Effector memory CD4-positive, alpha-beta T cell (primary cell): ENCODE measurements around the gene MYOF.
"Not testable (repeated sequence)": the region's sequence is repeated elsewhere in the genome, so short reads cannot be mapped to it uniquely, and the experiment has no call there.

Experiments
- DNase-seq, 3 donors: peaks; one replicate each; pipeline ENCODE4 v3.0.0-alpha.2; 2020
- H3K27ac ChIP-seq: 2 replicates; pipeline ENCODE4 v1.7.0; 2013; ENCODE audit warnings: mild to moderate bottlenecking, low read length, moderate library complexity; ENCODE audit not compliant: insufficient read depth, poor library complexity, severe bottlenecking
- H3K27me3 ChIP-seq: replicated peaks from 2 replicates; pipeline ENCODE4 v1.7.0; 2013; ENCODE audit warnings: mild to moderate bottlenecking, low read length; ENCODE audit not compliant: insufficient read depth, control insufficient read depth, poor library complexity, severe bottlenecking
- H3K36me3 ChIP-seq: 2 replicates; pipeline ENCODE4 v1.7.0; 2013; ENCODE audit warnings: mild to moderate bottlenecking, low read length, moderate library complexity; ENCODE audit not compliant: control insufficient read depth, insufficient read depth
- H3K4me1 ChIP-seq: 2 replicates; pipeline ENCODE4 v1.7.0; 2013; ENCODE audit warnings: low read length, mild to moderate bottlenecking; ENCODE audit not compliant: control insufficient read depth, insufficient read depth, poor library complexity, severe bottlenecking
- H3K4me3 ChIP-seq: 2 replicates; pipeline ENCODE4 v1.7.0; 2013; ENCODE audit warnings: low read length, low read depth, mild to moderate bottlenecking; ENCODE audit not compliant: insufficient read depth, poor library complexity, severe bottlenecking
- H3K9me3 ChIP-seq: 2 replicates; pipeline ENCODE4 v1.7.0; 2013; ENCODE audit warnings: mild to moderate bottlenecking, low read length, moderate library complexity; ENCODE audit not compliant: control insufficient read depth

MYOF gene

DNA sequence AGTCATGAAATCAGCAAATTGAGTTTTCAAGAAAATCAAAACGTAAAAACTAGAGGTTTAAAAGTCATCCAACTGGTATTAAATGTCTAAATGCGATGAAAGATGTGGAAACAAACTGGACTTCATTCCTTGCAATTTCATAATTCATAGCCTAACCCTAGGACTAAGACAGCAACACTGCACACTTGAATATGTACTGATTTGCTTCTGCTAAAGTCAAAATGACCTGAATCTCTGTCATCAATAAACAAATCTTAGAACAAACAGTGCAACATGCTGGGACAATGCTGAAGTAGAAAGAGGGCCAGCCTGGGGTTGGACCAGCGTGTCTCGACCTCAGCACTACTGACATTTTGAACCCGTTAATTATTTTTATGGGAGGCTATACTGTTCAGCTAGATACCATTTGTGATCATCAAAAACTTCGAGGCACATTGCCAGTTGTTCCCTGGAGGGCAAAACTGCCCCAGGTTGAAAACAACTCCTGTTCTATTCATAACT, 47.1 kb downstream of the MYOF start:
- no peak for DNase-seq
- no peak overlapping the region for H3K27ac ChIP-seq
- no peaks in the 10 kb centered on the region for H3K36me3 ChIP-seq
- no peak overlapping the region for H3K4me3 ChIP-seq
- H3K4me1 ChIP-seq: no peaks in the 10 kb centered on the region
- H3K9me3 ChIP-seq: no peaks in the 10 kb centered on the region
- no peaks in the 10 kb centered on the region for H3K27me3 ChIP-seq

GRCh38 chr10:93431361-93431760, 50.8 kb downstream of the MYOF start:
- Histone ChIP-seq H3K36me3 (no peaks in the 10 kb centered on the region), H3K4me1 (no peaks in the 10 kb centered on the region), H3K9me3 (no peaks in the 10 kb centered on the region), H3K27ac (no peak overlapping the region), H3K27me3 (no peaks in the 10 kb centered on the region), H3K4me3 (no peak overlapping the region)
- DNase-seq: no peak

DNA sequence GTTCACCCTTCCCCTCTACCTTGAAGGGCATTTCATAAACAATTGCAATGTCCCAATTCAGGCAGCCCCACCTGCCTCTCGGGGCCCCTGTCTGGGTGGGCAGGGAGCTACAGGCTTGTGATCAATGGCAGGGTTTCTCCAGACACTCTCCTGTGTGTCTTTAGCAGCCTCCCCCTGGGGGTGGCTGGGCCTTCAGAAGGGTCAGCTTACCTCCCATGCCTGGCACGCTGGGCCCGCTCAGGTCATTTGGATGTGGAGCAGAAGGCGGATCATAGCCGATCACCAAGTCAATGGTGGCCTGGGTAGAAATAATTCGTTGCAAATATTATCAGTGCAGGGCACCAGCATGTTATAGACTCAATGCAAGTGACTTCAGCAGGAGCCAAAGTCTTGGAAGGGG, 56.3 kb downstream of the MYOF start:
- Histone ChIP-seq H3K9me3 (no peaks in the 10 kb centered on the region), H3K27ac (no peak overlapping the region), H3K4me3 (no peak overlapping the region), H3K4me1 (no peaks in the 10 kb centered on the region), H3K36me3 (no peaks in the 10 kb centered on the region), H3K27me3 (no peaks in the 10 kb centered on the region)
- no peak for DNase-seq

GRCh38 chr10:93422118-93422517, 60.0 kb downstream of the MYOF start:
- Histone ChIP-seq H3K36me3 (no peaks in the 10 kb centered on the region), H3K27ac (no peak overlapping the region)

GRCh38 chr10:93420944-93421825, 60.9 kb downstream of the MYOF start:
- DNase-seq: no peak
- Histone ChIP-seq H3K27ac (no peak overlapping the region), H3K36me3 (no peaks in the 10 kb centered on the region), H3K27me3 (no peaks in the 10 kb centered on the region), H3K9me3 (no peaks in the 10 kb centered on the region), H3K4me3 (no peak overlapping the region), H3K4me1 (no peaks in the 10 kb centered on the region)

More at GRCh38 chr10:93422118-93422517, 60.0 kb downstream of the MYOF start:
- DNase-seq: no peak
- no peaks in the 10 kb centered on the region for H3K9me3 ChIP-seq
- no peaks in the 10 kb centered on the region for H3K27me3 ChIP-seq
- H3K4me1 ChIP-seq: no peaks in the 10 kb centered on the region
- no peak overlapping the region for H3K4me3 ChIP-seq

DNA sequence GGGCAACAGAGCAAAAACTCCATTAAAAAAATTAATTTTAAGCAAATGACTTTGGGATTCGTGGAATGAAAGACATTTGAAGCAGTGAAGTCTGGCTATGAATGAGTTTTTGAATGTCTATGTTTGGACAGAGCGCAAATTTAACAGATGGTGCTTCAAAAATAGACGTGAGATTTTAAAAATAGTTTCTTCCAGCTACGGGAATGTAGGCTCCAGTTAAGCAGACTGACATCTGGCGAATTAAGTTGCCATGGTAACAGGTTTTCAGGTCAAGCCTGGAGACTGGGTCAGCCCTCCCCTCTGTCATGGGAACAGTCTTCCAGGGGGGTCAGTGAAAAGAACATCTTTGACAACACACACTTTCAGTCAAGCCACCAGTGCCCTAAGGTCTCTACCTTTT, 62.0 kb downstream of the MYOF start:
- no peaks in the 10 kb centered on the region for H3K27me3 ChIP-seq
- no peak overlapping the region for H3K27ac ChIP-seq
- H3K36me3 ChIP-seq: no peaks in the 10 kb centered on the region
- H3K4me1 ChIP-seq: no peaks in the 10 kb centered on the region
- H3K9me3 ChIP-seq: no peaks in the 10 kb centered on the region
- DNase-seq: no peak
- no peak overlapping the region for H3K4me3 ChIP-seq

DNA sequence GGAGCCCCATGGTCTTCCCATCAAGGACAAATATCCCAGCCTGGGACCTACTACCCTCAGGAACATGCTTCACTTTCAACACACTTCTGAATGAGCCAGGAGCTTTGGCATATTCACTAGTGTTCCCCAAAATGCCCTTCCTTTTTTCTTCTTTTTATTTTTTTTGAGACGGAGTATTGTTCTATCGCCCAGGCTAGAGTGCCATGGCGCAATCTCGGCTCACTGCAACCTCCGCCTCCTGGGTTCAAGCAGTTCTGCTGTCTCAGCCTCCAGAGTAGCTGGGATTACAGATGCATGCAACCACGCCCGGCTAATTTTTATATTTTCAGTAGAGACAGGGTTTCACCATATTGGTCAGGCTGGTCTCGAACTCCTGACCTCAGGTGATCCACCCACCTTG, 63.1 kb downstream of the MYOF start:
- H3K36me3 ChIP-seq, H3K9me3 ChIP-seq, H3K4me1 ChIP-seq, DNase-seq, H3K27me3 ChIP-seq, H3K4me3 ChIP-seq, H3K27ac ChIP-seq: not testable (repeated sequence)

GRCh38 chr10:93417921-93418320, 64.2 kb downstream of the MYOF start:
- H3K27me3 ChIP-seq: no peaks in the 10 kb centered on the region
- no peaks in the 10 kb centered on the region for H3K36me3 ChIP-seq
- no peak overlapping the region for H3K27ac ChIP-seq
- H3K4me1 ChIP-seq: peaks cover 9% of the 10 kb centered on the region
- DNase-seq: no peak
- H3K4me3 ChIP-seq: no peak overlapping the region
- no peaks in the 10 kb centered on the region for H3K9me3 ChIP-seq

DNA sequence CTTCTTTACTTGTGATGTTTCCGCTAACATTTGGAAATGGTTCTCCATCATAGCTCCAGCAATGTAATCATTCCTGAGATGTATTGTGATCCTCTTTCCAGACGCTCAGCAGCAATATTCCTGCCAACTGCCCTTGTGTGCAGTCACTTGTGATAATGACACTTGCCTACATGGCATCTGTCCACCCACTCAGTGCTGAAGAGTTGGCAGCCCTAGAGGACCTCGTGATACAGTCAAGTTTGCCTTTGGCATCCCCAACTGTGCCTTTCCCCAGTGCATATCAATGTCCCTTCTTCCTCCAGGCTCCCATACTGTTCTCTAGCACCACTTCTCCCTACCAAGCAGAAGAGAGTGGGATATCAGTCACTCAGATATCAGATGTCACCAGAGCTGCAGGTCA, 64.9 kb downstream of the MYOF start:
- Histone ChIP-seq H3K4me1 (peaks cover 14% of the 10 kb centered on the region), H3K9me3 (no peaks in the 10 kb centered on the region), H3K4me3 (no peak overlapping the region), H3K27ac (no peak overlapping the region), H3K36me3 (no peaks in the 10 kb centered on the region), H3K27me3 (no peaks in the 10 kb centered on the region)
- no peak for DNase-seq

DNA sequence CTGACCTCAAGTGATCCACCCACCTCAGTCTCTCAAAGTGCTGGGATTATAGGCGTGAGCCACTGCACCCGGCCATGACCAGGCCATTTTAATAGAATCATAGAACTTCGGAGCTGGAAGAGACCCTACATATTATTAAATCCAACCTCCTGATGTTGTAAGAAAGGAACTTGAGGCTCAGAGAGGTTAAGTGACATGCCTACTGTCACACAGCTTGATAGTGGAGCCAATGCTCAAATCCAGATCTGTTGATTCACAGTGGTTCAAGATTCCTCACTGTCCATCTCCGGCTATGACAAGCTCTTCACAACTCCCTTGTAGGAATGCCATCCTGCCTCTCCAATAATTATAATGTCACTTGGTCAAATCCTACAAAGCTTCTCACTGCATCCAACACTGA, 65.3 kb downstream of the MYOF start:
- DNase-seq: no peak
- H3K27me3 ChIP-seq: no peaks in the 10 kb centered on the region
- H3K4me3 ChIP-seq: no peak overlapping the region
- no peaks in the 10 kb centered on the region for H3K36me3 ChIP-seq
- no peaks in the 10 kb centered on the region for H3K9me3 ChIP-seq
- H3K27ac ChIP-seq: no peak overlapping the region
- H3K4me1 ChIP-seq: peaks cover 19% of the 10 kb centered on the region
